HG02642 (cell line): ENCODE results near the gene KRT2.

ENCODE experiments used
- ATAC-seq: cut with Tn5 transposase; IDR thresholded peaks from one replicate; pipeline ENCODE4 v1.9.1; 2021; ENCODE audit warnings: mild to moderate bottlenecking; ENCODE audit not compliant: unreplicated experiment, poor library complexity

The KRT2 gene

DNA sequence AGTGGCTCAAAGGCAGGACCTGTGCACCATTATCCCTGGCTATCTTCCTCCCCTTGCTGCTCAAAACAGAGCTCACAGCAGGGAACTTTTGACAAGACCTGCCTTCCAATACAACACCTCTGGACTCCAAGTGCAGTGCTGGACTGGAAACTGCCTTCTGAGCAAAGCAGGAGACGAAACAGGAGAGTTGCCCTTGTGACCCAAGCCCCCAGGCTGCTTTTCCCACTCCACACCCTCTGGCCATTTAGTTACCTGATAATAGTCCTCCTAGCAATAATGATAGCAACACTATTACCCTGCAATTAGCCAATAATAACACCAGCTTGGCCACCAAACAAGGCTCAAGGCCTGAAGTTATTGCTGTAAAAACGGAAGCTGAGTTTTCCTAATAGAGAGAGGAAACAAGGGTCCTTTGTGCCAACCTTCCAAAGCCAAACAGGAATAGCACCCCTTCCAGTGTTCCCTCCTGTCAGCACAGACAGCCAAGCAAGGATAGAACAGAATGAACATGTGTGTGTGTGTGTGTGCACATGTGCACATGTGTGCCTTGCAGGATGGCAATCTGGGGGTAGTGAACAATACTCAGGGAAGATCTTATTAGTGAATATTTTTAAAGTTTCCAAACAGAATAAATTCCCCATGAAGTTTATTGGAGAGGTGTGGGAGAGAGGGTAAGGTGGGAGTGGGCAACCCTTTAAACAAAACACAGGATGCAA lies 24.5 kb downstream of the KRT2 start:
- ATAC-seq, result no peak

- ATAC-seq, result no peak
These were observed 29.7 kb downstream of the KRT2 start for GRCh38 chr12:52622349-52622748.

DNA sequence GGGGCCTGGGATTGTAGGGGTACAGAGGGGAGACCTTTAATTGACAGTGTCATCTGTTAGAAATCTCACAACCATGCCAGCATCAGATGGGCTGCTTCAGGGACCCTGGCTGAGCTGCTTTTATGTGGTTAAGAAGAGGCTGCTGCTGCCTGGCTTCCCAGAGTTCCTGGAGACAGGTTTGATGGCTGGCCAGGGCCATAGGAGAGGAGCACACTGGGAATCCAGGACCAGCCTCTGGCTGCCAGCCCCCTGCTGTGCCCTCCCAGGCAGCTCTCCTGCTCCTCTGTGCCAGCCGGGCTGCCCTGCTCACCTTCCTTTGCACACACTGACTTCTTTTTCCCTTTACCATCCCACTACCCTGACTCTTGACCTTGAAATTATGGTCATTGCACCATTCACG lies 33.1 kb downstream of the KRT2 start:
- no peak for ATAC-seq

GRCh38 chr12:52618216-52618615 lies 33.8 kb downstream of the KRT2 start, which contains the start of gene KRT73:
KRT73 (minus strand) TSS chr12:52618559; CDS start chr12:52618524, 35 bp downstream.
- no peak for ATAC-seq

DNA sequence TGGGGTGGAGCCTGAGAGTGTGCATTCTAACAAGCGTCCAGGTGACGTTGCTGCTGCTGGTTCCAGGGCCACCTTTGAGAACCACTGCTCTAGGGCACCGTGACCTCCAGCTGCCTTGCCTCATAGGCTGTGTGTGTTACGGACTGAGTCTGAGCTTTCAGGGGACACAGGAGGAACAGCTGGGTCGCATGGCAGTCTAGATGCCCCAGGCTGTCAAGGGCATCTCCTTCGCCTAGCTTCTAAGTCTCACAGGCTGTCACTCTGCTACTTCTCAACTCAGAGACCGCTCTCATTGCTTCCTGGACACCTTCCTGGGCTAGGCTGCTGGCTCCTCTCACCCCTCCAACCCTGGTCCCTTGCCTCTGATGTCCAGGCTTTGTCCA lies 34.6 kb downstream of the KRT2 start:
- no peak for ATAC-seq

DNA sequence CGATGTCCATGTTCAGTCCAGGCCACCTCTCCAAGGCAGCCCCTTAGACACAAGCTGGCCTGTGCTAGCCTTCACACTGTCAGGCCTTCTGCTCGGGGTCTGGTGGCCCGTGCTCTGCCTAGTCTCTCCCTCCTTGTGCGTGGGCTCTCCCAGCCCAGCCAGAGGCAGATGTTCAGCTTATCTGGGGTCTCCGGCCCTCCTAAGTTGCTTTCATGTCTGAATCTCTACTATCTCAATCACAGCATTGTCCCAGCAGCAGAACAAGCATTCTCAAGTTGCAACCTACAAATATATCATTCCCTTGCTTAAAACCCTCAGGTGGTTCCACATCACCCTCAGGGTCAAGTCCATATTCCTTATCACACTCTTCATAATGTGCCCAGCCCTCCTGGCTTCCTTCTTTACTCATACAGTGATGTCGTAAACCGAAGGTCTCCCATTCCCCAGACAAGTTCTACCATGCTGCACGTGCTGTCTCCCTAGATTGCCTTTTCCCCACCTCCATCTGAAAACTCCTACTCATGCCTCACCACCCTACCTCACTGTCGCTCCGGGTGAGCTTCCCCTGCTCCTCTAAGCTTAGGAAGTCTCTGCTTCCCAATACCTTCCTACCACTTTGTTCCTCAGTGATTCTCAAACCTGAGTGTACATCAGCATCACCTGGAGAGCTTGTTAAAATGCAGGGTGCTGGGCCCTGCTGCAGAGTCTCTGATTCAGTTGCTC lies 35.2 kb downstream of the KRT2 start:
- ATAC-seq, result no peak

DNA sequence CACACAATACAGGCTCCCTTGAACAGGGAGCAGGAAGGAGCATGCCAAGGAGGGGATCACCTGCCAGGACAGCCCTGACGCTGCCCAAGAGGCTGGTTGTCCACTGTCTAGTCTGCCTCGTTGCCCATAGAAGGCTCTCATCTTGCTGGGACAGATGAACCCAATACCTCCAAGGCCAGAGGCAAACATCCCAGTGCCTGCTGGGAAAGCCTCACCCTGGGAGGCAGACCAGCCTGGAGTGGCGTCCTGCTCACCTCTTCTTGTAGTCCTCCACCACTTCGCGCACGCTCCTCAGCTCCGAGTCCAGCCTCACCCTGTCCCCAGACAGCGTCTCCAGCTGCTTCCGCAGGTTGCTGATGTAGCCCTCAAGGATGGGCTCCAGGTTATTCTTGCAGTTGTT lies 36.1 kb downstream of the KRT2 start:
- ATAC-seq, result no peak

DNA sequence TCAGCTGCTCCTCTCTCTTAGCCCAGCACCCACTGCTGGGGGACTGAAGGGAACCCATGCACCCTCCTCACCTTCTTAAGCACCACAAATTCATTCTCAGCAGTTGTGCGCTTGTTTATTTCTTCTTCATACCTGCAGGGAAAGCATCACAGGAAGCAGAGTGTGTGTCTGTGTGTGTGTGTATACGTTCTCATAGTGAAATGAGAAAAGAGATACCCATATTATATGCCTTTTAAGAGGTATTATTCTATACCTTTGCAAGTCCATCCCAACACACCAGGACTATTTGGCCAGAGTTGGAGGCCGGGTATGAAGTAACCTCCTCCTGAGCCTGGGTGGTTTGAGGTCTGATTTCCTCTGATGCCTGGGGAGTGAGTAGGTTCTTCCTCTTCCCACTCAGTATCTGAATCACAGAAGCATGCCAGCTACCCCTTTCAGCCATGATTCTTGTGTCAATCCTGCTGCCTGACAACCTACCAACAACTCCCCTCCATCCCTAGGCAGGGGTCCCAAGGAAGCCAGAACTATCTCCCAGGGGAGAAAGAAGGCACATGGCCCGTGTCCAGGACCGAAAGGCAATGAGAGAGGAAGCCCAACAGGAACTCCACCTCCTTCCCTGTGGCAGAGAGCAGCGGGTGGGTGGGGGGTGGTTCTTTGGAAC lies 36.7 kb downstream of the KRT2 start:
- ATAC-seq, result no peak

GRCh38 chr12:52614381-52615207 lies 37.4 kb downstream of the KRT2 start:
- no peak for ATAC-seq

- ATAC-seq, result no peak
These were observed 38.5 kb downstream of the KRT2 start for GRCh38 chr12:52613384-52614030.

DNA sequence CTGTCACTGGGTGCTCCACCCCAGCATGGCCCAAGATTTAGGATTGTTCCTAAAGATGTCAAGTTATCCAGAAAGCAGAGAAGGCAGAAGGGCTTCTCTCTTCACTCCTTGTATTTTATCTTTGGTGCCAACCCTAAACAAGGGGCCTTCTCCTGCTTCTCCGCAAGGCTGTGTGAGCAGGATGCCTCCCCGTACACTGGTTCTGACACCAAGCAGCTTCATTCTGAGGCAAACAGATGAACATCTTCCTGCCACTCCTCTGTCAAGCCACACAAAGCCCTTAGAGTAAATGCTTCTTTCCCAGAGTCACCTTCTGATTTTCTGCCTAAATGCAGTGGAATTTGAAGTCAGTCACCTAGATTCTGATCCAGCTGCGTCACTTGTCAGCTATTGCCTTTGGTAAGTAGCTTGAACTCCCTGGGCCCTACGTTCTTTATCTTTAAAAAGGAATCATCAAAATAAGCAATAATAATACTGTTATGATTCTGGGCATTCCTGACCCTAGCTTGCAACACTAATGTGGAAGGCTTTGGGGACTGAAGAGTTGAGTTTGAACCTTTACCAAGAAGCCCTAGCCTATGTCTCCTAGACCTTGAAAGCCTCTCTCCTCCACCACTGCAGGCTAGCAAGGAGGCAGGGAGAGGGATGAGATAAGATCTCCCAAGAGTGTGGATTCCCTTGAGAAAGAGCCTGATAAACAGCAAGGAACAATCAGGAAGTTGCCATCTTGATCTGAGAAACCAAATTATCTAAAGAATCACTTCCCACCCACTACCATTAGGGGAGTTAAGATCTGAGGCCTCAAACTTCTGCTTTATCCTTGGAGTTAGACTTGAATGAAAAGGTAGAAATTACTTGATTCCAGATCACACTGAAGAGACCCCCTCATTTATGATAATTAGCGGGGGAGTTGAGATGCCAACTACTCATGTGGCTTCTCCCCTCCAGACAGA lies 39.3 kb downstream of the KRT2 start:
- no peak for ATAC-seq

DNA sequence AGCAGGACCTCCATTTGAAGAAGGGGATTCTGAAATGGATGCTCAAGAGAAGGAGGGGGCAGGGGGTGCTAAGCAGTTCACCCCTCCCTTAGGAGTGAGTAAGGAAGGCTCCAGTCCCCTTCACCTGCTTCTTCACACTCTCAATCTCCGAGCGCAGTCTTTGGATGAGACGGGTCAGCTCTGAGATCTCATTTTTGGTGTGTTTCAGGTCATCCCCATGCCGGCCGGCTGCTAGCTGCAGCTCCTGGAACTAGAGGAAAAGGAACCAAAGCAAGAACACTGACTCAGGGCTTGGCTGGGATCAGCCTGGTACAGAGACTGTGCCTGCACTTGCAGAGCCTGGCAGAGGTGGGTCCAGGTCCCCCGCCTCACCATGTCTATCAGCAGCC lies 40.9 kb downstream of the KRT2 start:
- no peak for ATAC-seq

DNA sequence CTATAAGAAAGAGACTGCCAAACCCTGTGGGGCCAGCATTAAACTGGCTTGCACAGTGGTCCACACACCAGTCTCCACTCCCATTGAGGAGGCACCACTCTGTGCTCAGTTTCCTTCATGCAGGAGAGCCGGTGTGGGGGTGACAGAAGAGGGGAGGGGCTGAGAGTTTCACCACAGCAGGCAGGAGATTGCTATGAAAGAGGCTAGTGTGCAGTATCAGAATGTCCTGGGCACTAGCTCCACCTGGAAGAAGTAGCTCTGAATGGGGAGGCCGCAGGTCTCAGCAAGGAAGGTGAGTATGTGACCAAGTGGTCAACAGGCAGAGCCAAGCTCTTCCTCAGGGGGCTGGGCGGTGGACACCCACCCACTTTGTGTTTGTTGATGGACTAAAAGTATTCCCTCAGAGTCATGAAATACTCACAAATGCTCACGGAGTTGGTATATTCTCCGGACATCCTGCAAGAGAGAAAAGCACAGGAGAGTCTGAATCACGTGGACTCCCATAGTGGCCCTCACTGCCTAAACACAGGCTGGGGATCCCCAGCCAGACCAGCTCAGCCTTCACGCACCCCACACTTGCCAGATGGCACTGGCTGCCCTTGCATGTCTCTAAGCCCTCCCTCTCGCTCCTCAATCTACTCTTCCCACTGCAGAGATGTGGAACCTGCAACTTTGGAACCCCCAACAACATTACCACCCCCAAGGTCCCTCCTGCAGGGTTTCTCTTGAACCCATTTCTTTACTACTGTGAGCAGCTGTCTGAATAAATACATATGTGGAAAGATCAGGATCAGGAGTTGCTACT lies 43.0 kb downstream of the KRT2 start:
- ATAC-seq, result no peak

DNA sequence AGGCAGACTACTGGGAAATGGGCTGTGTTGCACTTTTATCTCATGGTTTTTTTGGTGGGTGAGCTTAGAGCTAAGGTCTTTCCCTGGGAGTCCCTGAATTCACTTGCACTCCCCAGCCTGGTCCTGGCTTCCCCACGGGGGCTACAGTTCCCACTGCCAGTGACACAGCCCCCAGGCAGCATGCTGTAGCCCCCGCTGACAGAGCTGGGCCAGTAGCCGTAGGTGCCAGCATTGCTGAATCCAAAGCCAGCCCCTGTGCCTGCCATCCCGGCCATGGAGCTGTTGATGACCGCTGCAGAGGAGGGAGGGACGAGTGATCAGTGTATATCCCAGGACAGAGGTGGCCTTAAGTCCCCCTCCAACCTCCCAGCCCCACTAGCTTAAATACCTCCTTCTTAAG lies 43.9 kb downstream of the KRT2 start:
- ATAC-seq, result no peak

- ATAC-seq, result no peak
These were observed 44.7 kb downstream of the KRT2 start for GRCh38 chr12:52607314-52607713.

- no peak for ATAC-seq
These were observed 45.3 kb downstream of the KRT2 start for GRCh38 chr12:52606581-52607218.

DNA sequence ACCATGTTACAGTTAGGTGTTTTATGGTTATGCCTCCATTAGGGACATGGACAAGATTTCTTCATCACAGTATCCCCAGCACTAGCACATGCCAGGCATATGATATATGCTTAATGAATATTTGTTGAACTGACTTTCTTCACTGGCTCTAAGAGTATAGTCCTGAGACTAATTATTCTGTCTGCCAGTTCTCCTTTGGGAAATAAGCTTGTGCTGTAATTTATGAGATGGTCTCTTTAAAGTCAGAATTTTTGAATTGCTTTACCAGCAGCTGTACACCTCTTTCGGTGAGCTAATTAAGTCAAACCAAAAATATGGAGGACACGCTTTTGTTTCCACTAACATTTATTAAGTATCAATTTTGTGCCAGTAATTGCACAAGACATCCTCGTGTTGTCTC lies 45.9 kb downstream of the KRT2 start:
- no peak for ATAC-seq

DNA sequence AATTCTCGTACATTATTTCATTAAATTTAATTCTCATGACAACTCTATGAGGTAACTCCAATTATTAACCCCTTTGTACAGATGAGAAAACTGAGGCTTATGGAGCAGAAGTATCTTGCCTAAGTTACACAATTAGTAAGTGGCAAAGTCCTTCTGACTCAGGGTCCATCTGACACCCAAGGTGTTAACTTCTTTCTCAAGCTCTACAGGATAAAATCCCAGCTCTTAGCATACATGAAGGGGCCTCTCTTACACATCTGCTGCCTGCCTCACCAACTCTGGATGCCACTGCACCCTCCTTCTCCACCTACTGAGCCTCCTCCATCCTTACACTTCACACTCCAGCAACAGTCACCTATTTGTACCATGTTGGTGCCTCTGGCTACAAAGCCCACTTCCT lies 46.5 kb downstream of the KRT2 start:
- no peak for ATAC-seq
